ENCODE data around the gene OTOG. TPM values are rescaled to one million over a fixed set of nuclear protein-coding genes. Genes with fewer than 3 reads are reported as not detected.

OTOG gene
- total RNA-seq, 1 experiment from 2014 or later, result not detected

- H3K27ac ChIP-seq, result no peak overlapping the region
- no peaks in the 10 kb centered on the region for H3K9me3 ChIP-seq (replicated peaks)
- H3K4me3 ChIP-seq, result no peak overlapping the region
- DNase-seq (ENCODE audit: low read depth in 1 of 2, low spot score in 2 of 2), result no peak
- H3K36me3 ChIP-seq, result no peaks in the 10 kb centered on the region
- H3K4me1 ChIP-seq (replicated peaks), result no peaks in the 10 kb centered on the region
- H3K27me3 ChIP-seq (replicated peaks), result peaks cover 10% of the 10 kb centered on the region
Measured at GRCh38 chr11:17655682-17656081, 108.6 kb downstream of the OTOG start.

GRCh38 chr11:17658211-17658610 lies 111.2 kb downstream of the OTOG start:
- H3K36me3 ChIP-seq, result no peaks in the 10 kb centered on the region
- no peak overlapping the region for H3K27ac ChIP-seq
- no peaks in the 10 kb centered on the region for H3K9me3 ChIP-seq (replicated peaks)
- no peak for DNase-seq (ENCODE audit: low read depth in 1 of 2, low spot score in 2 of 2)
- no peak overlapping the region for H3K4me3 ChIP-seq
- H3K27me3 ChIP-seq (replicated peaks), result peaks cover 8% of the 10 kb centered on the region
- no peaks in the 10 kb centered on the region for H3K4me1 ChIP-seq (replicated peaks)

DNA sequence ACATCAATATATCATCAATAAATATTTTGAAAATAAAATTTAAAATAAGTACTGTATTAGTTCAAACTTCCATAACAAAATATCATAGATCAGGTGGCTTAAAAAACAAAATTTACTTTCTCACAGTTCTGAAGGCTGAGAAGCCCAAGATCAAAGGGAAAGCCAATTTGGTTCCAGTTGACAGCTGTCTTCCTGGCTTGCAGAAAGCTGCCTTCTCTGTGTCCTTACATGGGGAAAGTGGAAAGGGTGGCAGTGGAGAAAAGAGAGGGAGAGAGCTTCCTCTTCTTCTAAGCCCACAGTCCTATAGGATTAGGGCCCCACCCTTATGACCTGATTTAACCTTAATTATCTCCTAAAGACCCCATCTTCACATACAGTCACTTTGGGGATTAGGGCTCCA lies 121.1 kb downstream of the OTOG start:
- Histone ChIP-seq H3K27ac (no peak overlapping the region), H3K36me3 (no peaks in the 10 kb centered on the region)

DNA sequence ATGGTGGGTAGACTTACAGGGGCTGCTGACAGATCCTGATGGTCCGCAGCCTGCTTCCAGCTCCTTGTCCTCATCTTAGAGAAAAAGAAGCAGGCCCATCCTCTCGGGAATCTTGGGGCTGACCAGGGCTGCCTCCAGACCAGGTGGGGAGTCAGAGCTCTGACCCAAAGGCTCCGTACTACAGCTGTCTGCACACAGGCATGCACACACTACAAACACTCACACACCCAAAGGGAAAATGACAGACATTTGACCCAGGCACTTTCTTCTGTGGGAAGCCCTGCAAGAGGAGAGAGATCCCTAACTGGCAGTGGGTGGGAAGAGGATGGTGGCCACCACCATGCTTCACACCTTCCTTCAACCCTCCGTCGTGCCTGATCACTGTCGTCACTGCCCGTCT lies 125.4 kb downstream of the OTOG start:
- no peak for DNase-seq (ENCODE audit: low read depth in 1 of 2, low spot score in 2 of 2)
- H3K9me3 ChIP-seq (replicated peaks), result no peaks in the 10 kb centered on the region
- no peak overlapping the region for H3K4me3 ChIP-seq

More for the DNA sequence above, 121.1 kb downstream of the OTOG start:
- no peak for DNase-seq (ENCODE audit: low read depth in 1 of 2, low spot score in 2 of 2)
- Histone ChIP-seq H3K9me3 (replicated peaks) (no peaks in the 10 kb centered on the region), H3K4me3 (no peak overlapping the region), H3K27me3 (replicated peaks) (0 out of 2 replicates have a peak, but pooled peaks cover 8% of the 10 kb centered on the region), H3K4me1 (replicated peaks) (no peaks in the 10 kb centered on the region)

GRCh38 chr11:17673951-17674350 lies 126.9 kb downstream of the OTOG start:
- no peaks in the 10 kb centered on the region for H3K9me3 ChIP-seq (replicated peaks)
- H3K4me3 ChIP-seq, result no peak overlapping the region
- H3K27me3 ChIP-seq (replicated peaks), result peaks cover 27% of the 10 kb centered on the region; the same call in 1 of the 2 replicates
- H3K36me3 ChIP-seq, result no peaks in the 10 kb centered on the region
- H3K27ac ChIP-seq, result no peak overlapping the region
- DNase-seq (ENCODE audit: low read depth in 1 of 2, low spot score in 2 of 2), result peak in 1 of 2 experiments; percentile 15
- H3K4me1 ChIP-seq (replicated peaks), result no peaks in the 10 kb centered on the region; the same call in 1 of the 2 replicates

More for the DNA sequence above, 125.4 kb downstream of the OTOG start:
- no peaks in the 10 kb centered on the region; the same call in 1 of the 2 replicates for H3K4me1 ChIP-seq (replicated peaks)
- H3K27me3 ChIP-seq (replicated peaks), result peaks cover 18% of the 10 kb centered on the region; the same call in 1 of the 2 replicates
- H3K36me3 ChIP-seq, result no peaks in the 10 kb centered on the region
- no peak overlapping the region for H3K27ac ChIP-seq

- Histone ChIP-seq H3K4me1 (replicated peaks) (peaks cover 10% of the 10 kb centered on the region), H3K27ac (peak overlapping the region; percentile 21; the same call in 1 of the 2 replicates)
Measured at GRCh38 chr11:17682848-17683247, 135.8 kb downstream of the OTOG start.

DNA sequence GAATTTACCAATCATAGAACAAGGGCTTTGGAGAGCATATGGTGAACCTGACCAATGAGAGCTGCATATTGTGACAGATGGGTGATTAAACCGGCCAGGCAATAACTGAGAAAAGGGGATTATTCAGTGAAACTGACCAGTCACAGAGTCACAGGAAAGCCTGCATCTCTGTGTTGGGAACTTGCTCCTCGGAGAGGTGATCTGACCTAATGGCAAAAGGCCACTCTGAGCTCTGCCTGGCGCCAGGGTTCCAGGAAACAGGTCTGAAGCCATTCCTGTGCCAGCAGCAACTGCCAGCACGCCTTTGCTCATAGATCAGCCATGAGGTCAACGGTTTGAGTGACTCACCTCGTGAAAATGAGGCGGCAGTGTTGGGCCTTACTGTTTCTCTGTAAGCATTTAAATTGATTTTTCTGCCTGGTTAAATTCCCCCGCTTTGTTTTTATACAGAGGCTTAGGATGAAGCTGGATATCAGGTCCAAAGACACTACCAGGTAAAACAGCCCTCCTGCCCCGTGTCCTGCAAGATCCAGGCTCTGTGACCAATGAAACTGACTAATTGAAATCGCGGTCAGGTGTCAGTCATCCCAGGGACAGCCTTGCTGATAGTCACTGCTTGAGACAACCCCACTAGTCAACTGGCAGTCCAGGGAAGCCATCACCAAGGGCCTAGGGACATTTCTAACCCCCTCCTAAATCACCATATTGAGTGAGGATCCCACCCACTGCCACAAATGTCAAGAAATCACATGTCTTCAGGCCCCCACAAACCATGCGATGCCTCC lies 136.5 kb downstream of the OTOG start:
- Histone ChIP-seq H3K27me3 (replicated peaks) (peaks cover 10% of the 10 kb centered on the region), H3K36me3 (no peaks in the 10 kb centered on the region), H3K4me3 (no peak overlapping the region), H3K9me3 (replicated peaks) (no peaks in the 10 kb centered on the region), H3K4me1 (replicated peaks) (peaks cover 10% of the 10 kb centered on the region), H3K27ac (peak overlapping the region; percentile 21; the same call in 1 of the 2 replicates)
- peak; percentile 64 to 71 for DNase-seq (ENCODE audit: low read depth in 1 of 2, low spot score in 2 of 2)

More at GRCh38 chr11:17682848-17683247, 135.8 kb downstream of the OTOG start:
- Histone ChIP-seq H3K9me3 (replicated peaks) (no peaks in the 10 kb centered on the region), H3K4me3 (no peak overlapping the region), H3K27me3 (replicated peaks) (peaks cover 15% of the 10 kb centered on the region), H3K36me3 (no peaks in the 10 kb centered on the region)
- no peak for DNase-seq (ENCODE audit: low read depth in 1 of 2, low spot score in 2 of 2)

- peaks cover 10% of the 10 kb centered on the region for H3K4me1 ChIP-seq (replicated peaks)
- no peaks in the 10 kb centered on the region for H3K9me3 ChIP-seq (replicated peaks)
- H3K4me3 ChIP-seq, result no peak overlapping the region
Measured at GRCh38 chr11:17684550-17684949, 137.5 kb downstream of the OTOG start.

DNA sequence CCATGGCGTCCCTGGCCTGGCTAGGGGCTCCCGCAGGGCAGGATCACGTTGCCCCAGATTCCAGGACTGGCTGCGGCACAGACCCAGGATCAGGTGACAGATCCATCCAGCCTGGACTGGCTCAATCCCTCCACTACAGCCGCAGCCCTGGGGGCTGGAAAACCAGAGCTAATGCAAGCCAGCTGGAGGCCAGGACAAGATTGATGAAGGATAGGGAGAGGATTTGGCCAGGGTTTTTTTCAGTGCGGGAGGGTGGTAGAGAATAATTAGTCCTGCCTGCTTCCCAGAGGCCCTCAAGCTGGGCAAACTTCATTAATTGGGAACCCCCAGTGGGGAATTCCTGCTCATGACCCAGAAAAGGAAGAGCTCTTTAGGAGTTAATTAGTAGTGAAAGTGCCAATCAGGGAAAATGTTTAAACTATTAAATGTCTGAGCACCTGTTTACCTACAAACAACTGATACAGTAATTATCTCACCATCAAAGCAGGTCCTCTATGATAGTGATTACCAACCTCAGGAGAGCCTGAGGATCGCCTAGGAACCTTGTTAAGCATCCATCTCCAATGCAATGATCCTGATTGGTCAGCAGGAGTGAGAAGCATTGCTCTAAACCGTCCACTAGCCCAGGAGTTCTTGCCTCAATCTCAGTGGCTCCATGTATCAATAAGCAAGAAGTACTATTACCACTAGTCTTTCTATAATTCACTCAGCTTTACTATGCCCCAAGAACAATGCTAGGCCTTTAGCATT lies 139.3 kb downstream of the OTOG start:
- Histone ChIP-seq H3K9me3 (replicated peaks) (no peaks in the 10 kb centered on the region), H3K27ac (no peak overlapping the region), H3K36me3 (no peaks in the 10 kb centered on the region), H3K4me3 (no peak overlapping the region), H3K27me3 (replicated peaks) (peaks cover 16% of the 10 kb centered on the region), H3K4me1 (replicated peaks) (peaks cover 10% of the 10 kb centered on the region)
- DNase-seq (ENCODE audit: low read depth in 1 of 2, low spot score in 2 of 2), result peak in 1 of 2 experiments; percentile 34

More at GRCh38 chr11:17684550-17684949, 137.5 kb downstream of the OTOG start:
- peak in 1 of 2 experiments; percentile 17 for DNase-seq (ENCODE audit: low read depth in 1 of 2, low spot score in 2 of 2)
- H3K27me3 ChIP-seq (replicated peaks), result peaks cover 10% of the 10 kb centered on the region
- no peaks in the 10 kb centered on the region for H3K36me3 ChIP-seq
- H3K27ac ChIP-seq, result no peak overlapping the region

DNA sequence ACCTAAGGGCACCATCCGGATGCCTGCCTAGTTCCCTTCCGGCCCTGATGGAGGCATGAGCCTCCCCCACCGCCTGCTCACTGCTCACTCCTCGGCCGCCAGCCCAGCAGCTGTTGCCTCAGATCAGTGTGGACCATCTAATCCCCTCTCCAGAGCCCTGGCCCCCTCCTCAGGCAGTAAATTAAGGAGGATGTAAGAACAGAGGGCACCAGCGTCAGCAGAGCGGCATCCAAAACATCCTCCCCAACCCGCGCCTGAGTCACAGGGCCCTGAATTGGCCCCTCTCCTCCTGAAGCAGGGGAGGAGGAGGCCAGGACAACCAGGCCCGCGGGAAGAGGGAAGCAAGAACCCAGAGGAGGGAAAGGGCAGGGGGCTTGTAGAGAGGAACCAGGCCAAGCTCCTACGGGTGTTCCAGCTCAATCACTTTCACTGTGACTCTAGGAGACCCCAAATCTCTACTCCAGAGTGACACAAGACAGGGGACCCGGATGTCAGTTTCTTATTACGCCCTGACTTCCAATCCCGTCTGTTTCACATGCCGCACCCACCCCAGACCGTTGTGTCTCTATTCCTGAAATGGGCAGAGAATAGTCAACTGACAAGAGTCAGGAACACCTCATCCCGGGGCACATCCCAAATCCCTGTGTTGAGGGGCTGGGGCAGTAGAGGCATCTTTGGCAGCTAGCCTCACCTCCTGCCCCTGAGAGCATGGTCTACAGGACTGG lies 141.0 kb downstream of the OTOG start:
- H3K27ac ChIP-seq, result no peak overlapping the region
- peaks cover 9% of the 10 kb centered on the region for H3K4me1 ChIP-seq (replicated peaks)
- peaks cover 32% of the 10 kb centered on the region for H3K27me3 ChIP-seq (replicated peaks)
- DNase-seq (ENCODE audit: low read depth in 1 of 2, low spot score in 2 of 2), result peak in 1 of 2 experiments; percentile 41
- H3K9me3 ChIP-seq (replicated peaks), result no peaks in the 10 kb centered on the region
- no peak overlapping the region for H3K4me3 ChIP-seq
- H3K36me3 ChIP-seq, result no peaks in the 10 kb centered on the region

DNA sequence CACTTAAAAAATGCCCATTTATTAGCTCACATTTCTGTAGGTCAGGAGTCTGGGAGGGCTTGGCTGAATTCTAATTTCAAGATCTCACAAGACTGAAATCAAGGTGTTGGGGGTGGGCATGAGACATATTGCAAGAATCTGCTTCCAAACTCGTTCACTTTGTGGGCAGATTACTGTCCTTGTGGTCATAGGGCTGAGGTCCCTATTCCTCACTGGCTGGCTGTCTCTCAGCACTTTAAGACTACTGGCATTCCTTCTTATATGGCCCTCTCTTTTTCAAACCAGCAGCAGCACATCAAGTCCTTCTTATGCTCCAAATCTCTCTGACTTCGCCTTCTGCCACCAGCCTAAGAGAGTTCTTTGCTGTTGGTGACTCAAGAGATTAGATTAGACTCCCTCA lies 144.5 kb downstream of the OTOG start:
- H3K4me3 ChIP-seq, result no peak overlapping the region
- peaks cover 67% of the 10 kb centered on the region for H3K27me3 ChIP-seq (replicated peaks)
- no peak overlapping the region for H3K27ac ChIP-seq
- no peak for DNase-seq (ENCODE audit: low read depth in 1 of 2, low spot score in 2 of 2)
- H3K4me1 ChIP-seq (replicated peaks), result no peaks in the 10 kb centered on the region
- no peaks in the 10 kb centered on the region for H3K36me3 ChIP-seq
- no peaks in the 10 kb centered on the region for H3K9me3 ChIP-seq (replicated peaks)

DNA sequence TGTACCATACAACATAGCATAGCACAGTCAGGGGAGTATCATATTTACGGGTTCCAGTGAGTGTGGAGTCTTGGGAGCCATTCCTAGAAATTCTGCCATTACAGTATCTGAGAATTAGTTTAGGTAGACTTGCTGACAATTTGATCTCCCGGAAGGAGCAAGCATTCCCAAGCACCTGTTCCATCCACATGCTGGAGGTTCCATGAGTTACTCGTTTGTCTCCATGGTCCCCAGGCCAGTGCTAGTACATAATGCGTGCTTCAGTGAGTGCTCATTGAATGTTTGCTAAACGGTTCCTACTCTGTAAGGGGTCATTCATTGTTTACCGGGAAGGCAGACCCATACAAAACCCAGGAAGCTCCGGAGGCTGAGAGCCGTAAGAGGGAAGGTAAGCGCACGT lies 144.9 kb downstream of the OTOG start:
- no peak for DNase-seq (ENCODE audit: low read depth in 1 of 2, low spot score in 2 of 2)
- H3K27me3 ChIP-seq (replicated peaks), result peaks cover 67% of the 10 kb centered on the region
- no peaks in the 10 kb centered on the region for H3K4me1 ChIP-seq (replicated peaks)
- H3K9me3 ChIP-seq (replicated peaks), result no peaks in the 10 kb centered on the region
- H3K36me3 ChIP-seq, result no peaks in the 10 kb centered on the region
- no peak overlapping the region for H3K27ac ChIP-seq
- H3K4me3 ChIP-seq, result no peak overlapping the region

DNA sequence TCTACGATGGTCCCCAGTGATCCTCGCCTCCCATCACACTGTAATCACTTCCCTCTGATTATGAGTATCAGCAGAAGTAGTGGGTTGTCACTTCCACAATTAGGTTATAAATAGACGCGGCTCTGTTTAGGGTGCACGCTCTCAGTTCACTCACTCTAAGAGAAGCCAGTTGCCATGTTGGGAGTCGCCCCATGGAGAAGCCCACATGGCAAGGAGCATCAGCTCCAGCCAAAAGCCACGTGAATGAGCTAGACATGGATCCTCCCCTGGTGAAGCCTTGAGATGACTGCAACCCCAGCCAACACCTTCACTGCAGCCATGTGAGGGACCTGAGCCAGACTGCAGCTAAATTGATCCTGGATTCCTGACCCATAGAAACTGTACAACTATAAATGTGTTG lies 145.9 kb downstream of the OTOG start:
- Histone ChIP-seq H3K27me3 (replicated peaks) (peaks cover 77% of the 10 kb centered on the region), H3K27ac (no peak overlapping the region), H3K4me1 (replicated peaks) (no peaks in the 10 kb centered on the region), H3K36me3 (no peaks in the 10 kb centered on the region), H3K9me3 (replicated peaks) (no peaks in the 10 kb centered on the region), H3K4me3 (no peak overlapping the region)
- DNase-seq (ENCODE audit: low read depth in 1 of 2, low spot score in 2 of 2), result no peak
